ENCODE measurements around the gene TBC1D8.

Gene TBC1D8

DNA sequence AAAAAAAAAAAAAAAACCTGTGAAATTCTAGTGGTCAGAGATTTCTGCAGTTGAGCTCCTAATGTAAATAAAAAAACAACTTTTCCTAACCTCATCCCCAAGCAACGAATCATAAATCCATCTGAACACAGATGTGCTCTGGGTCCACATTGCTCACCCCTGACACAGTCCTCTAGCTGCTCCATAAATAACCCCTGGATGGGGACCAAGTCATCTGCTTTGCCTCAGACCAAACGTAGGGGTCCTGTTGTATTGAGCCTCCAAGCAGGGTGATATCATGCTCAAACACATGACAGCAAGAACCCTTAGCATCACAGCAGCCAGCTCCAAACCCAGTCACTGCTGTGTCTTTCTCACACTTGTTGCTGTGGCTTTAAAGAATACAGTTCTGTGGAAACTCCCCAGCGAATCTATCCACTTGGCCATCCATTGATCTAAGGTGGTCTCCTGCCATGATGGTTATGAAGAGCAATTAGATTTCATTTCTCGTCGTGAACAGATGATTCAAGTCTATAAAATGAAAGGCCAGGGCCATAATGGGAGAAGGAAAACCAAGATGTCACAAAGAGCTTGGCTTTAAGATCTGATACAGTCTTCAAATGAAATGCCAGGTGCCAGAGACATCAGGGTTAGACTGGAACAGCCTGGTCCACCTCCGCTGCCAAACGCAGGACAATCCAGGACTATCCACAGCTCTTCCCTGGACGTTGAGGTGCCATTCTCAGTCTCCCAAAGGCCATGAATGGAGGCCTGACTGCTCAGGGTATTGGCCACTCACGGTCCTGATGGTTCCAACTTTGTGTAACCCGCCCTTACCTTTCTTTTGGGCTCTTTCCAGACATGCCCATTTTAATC, 39.0 kb downstream of the TBC1D8 start:
- DNase-seq (ENCODE audit: low spot score) = no peak

DNA sequence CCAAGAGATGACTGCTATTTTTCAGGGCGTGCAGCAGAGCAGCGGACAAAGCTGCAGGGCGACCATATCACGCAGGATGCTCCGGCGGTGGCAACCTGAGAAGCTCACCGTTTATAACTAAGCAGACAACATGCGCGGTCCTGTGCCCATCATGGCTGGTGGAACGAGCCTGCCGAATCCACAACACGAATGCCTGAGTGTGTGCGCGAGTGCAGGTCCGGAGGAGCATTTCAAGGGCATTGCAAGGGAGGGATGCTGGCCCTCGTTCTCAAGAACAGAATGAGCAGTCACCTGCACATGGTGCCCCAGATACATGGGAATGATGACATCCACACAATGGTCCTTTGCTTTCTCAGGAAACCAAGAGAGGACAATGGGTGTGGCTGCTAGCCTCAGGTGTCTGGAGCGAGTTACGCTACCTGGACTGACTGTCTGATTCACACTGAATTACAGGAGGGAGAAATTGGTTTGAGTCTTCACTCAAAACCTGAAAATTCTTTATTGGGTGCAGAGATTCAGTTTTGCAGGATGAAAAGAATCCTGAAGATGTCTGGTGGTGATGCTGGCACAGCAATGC, 39.8 kb downstream of the TBC1D8 start:
- no peak for DNase-seq (ENCODE audit: low spot score)

DNA sequence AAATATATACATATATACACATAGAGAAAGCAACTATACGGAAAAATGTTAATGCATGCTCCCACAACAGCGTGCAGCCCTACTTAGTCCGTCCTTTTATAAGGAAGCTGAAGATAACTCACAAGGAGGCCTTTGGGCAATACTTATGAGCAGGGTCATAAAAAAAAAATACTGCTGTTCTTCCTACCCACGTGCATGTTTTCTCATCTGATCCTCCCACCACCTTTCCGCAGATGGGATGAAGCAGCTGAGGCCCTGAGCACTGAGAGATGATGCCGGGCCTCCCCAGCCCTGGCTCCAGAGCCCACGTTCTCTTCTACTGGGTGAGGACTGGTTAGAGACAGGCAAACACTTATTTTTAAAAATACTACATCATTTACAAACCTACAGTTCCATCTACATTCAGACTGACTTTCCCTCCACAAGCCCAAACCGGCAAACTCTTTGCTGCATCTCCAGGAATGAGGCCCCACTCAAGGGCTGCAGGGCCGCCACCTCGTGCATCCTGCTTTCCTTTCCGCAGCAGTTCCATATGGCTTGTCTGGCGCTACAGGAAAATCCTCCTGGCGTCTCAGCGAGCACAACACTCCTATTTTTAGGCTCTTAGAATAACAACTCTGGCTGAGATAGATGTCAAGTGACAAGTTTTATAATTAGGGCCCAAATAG, 41.6 kb downstream of the TBC1D8 start:
- DNase-seq (ENCODE audit: low spot score) = no peak

DNA sequence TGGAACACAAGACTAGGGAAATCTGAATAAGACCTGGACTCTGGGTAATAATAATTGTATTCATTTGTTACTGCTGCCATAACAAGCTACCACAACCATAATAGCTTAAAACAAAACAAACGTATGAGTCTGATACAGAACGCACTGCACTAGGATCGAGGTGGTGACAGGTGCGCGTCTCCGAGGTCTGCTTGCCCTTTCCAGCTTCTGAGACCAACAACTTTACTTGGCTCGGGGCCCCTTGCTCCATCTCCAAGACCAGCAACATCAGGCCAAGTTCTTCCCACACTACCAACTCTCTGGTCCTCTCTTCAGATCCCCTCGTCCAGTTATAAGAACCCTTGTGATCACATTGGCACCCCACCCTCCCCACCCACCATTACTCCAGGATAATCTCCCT, 42.8 kb downstream of the TBC1D8 start:
- no peak for DNase-seq (ENCODE audit: low spot score)

DNA sequence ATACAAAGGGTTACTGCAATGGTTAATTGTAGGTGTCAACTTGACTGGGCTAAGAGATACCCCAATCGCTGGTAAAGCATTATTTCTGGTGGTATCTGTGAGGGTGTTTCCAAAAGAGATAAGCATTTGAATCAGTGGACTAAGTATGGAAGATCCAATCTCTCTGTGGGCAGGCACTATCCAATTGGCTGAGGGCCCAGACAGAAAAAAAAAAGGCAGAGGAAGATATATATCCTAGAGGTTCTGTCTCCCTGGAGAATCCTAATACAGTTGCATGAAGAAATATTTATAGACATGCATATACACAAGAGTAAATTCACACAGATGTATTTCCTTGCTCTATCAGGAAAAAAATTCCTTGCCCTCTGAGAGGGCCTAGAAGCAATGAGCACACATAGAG, 43.9 kb downstream of the TBC1D8 start:
- no peak for DNase-seq (ENCODE audit: low spot score)

DNA sequence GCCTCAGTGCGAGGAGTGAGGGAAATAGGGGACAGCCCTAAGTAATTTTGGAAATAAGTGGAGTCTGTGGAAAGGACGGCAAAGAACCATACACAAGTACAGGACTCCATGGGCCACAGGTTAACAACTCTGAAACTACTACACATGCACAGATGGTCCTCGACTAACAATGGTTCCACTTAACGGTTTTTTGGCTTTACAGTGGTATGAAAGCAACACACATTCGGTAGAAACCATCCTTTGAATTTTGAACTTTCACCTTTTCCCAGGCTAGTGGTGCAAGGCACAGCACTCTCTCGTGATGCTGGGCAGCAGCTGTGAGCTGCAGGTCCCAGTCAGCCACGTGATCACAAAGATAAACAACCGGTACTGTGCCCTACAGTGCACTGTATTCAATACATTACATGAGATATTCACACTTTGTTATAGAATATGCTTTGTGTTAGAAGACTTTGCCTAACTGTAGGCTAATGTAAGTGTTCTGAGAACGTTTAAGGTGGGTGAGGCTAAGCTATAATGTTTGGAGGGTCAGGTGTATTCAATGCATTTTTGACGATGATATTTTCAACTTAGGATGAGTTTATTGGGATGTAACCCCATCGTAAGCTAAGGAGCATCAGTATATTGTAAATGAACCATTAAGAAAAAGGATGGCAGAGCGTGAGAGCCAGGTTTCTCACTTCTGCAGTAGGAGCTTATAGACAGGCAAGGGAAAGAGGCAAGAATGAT, 44.6 kb downstream of the TBC1D8 start:
- no peak for DNase-seq (ENCODE audit: low spot score)

DNA sequence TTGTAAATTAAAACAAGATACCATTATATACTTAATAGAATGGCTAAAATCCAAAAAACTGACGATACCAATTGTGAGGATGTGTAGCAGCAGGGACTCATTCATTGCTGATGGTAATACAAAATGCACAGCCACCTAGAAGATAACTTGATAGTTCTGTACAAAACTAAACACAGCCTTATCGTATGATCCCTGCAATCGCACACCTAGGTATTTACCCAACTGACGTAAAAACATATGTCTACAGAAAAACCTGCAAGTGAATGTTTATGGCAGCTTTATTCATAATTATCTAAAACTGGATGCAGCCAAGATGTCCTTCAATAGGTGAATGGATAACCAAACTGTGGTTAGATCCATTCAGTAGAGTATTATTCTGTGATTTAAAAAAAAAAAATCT, 45.5 kb downstream of the TBC1D8 start:
- no peak for DNase-seq (ENCODE audit: low spot score)

DNA sequence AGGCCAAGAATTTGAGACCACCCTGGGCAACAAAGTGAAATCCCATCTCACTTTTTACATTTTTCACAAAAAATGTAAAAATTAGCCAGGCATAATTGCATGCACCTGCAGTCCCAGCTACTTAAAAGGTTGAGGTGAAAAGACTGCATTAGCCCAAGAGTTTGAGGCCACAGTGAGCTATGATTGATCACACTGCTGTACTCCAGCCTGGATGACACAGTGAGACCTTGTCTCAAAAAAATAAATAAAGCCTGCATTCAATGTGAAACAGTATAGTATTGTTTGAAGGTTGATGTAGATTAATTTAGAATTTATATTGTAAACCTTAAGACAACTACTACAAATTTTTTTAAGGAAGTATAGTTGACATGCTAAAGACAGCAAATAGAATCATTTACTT, 53.5 kb downstream of the TBC1D8 start:
- no peak for DNase-seq (ENCODE audit: low spot score)

DNA sequence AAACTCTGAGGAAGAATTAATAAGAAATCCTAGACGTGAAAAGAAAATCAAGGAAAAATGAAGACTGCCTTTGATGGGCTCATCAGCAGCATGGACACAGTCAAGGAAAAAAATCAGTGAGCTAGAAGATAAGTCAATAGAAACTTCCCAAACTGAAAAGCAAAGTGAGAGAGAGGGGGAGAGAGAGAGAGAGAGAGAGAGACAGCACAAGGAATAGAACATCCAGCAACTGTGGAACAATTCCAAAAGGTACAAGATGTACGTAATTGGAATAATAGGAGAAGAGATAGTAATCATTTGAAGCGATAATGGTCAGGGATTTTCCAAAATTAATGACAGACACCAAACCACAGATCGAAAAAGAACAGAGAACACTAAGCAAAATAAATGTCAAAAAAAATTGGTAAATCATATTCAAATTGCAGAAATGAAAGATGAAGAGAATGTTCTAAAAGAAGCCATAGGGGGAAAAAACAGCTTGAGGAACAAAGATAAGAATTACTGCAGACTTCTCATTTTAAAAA, 54.5 kb downstream of the TBC1D8 start:
- DNase-seq (ENCODE audit: low spot score) = no peak

DNA sequence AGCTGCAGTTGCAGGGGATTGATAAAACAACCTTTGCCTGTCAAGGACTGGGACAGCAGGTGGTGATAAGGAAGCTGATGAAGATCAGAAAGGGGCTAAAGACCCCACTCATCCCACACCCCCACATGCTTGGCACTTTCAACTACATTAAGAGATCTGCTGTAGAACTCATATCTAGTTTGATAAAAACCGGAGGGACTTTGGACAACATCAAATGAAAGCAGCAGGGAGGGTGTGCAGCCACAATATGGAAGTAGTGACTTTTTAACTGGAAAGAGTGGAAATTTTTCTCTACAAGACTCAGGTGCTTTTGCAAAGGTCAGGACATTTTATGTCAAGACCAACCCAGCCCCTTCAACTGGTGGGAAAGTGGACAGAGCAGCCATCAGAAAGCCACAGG, 56.8 kb downstream of the TBC1D8 start:
- no peak for DNase-seq (ENCODE audit: low spot score)

DNA sequence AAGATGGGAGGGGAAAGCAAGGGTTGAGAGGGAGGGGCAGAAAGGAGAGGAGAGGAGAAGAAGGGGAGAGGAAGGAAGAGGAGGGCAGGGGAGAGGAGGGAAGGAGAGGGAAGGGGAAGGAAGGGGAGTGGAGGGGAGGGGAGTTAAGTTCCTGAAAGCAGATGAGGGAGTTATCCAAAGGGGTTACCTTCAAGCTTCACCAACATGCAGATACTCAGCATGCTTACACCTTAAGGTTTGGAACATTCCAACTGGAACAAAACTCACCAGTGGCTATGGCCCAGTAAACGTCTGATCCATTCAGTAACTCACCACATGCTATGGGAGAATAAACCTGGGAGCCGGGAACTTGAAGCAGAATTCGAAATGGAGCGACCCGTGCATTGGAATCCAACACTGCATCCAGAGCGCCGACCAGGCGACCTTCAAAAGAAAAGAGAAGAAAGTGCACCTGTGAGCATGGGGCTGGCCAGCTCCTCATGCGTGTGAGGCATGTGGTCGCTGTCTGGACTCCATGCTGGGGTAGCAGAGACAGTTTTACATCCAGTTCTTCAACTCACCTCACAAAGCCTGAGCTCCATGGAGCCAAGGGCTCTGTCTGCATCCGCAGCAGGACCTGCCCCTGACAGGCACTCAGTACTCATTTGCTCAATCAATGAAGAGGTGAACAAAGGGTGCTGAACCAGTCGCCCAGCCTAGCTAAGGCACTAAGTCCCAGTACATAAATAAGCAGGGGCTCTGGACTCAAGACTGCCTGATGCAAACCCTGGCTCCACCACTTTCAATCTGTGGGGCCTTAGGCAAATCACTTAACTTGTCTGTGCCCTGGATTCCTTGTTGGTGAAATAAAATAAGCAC, 61.0 kb downstream of the TBC1D8 start:
- DNase-seq (ENCODE audit: low spot score) = no peak

DNA sequence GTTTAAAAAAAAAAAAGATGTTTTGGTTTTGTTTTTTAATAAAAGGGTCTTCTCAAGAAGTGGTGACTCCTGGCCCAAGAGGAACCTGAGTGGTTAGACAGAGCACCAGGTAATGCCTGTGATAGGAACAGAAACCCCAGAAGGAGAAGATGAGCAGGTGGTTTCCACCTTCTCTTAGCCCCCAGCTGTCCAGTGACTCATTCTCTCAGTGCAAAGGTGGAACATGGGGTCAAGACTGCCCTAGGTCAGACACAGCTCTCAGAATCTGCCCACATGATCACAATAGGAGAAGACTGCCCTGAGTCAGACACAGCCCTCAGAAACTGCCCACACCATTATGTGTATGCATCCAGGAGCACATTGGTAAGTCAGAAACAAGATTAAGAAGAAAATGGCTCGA, 61.8 kb downstream of the TBC1D8 start:
- DNase-seq (ENCODE audit: low spot score) = no peak

DNA sequence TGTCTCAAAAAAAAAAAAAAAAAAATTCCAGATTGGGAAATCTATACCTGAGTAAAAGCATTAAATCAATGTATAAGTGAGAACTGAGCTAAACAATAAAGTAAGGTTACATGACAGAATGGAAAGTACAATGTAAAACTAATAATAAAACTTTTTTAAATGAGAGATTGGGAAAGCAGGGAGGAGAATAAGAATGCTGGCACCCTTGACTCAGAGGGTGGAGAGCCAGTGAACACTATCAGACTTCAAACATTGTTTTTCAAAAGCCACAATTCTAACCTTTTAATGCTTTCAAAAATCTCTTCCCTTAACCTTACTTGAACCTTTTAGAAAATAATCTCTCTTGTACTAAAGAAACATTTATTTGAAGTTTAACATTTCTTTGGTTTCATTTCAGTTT, 63.5 kb downstream of the TBC1D8 start:
- no peak for DNase-seq (ENCODE audit: low spot score)

DNA sequence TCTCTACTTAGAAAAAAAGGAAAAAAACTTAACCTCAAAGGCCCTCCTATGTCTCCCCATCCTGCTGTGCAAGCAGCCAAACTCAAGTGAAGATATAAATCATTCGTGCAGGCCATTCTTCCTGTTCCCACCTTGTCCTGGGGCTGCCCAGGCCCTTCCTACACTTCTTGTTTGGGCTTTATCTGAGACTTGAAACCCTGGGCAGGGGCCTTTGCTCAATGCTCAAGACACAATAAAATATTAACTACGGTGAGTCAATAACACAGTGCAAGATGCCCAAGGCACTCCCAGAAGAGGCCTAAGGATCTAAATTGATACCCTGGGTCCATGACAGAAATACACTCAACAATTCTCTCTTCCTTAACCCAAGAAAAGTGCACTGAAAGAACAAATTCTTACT, 67.6 kb downstream of the TBC1D8 start:
- no peak for DNase-seq (ENCODE audit: low spot score)

DNA sequence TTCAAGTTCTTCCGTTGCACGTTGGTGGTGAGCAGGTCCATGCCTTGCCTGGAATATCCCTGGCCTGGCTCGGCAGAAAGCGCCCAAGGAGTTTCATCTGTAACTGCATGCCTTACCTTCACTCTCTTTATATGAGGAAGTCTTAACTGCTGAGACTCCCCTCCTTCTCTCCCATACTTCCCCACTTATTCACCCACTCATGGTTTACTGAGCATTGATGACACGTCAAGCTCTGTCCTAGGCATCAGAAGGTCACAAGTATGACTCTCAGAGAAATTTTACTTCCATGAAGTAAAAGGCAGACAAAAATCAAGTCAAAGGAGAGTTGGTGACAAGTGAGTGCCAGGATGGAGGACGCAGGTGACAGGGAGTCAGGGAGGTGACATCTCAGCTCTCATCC, 68.2 kb downstream of the TBC1D8 start:
- no peak for DNase-seq (ENCODE audit: low spot score)

DNA sequence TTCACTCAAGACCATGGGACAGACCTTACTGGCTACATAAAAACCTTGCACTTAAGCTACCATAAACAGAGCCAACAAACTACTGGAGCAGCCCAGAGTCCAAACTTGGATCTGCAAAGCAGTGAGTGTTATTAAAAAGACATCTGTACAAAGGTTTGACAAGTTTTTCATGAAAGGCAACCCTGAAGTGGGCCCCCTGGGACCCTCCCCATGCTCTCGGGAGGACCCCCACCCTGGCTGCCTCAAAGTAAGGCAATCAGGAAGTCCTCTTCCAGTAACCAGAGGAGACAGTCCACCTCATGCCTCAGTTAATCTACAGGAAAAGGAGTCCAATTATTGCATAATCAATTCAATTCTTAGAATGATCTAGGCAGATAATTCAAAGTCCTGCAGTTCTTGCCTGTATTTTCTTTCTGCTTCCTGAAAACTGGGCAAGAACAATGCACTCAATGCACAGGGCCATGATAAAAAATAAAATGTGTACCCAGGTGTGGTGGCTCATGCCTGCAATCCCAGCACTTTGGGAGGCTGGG, 69.7 kb downstream of the TBC1D8 start:
- no peak for DNase-seq (ENCODE audit: low spot score)

DNA sequence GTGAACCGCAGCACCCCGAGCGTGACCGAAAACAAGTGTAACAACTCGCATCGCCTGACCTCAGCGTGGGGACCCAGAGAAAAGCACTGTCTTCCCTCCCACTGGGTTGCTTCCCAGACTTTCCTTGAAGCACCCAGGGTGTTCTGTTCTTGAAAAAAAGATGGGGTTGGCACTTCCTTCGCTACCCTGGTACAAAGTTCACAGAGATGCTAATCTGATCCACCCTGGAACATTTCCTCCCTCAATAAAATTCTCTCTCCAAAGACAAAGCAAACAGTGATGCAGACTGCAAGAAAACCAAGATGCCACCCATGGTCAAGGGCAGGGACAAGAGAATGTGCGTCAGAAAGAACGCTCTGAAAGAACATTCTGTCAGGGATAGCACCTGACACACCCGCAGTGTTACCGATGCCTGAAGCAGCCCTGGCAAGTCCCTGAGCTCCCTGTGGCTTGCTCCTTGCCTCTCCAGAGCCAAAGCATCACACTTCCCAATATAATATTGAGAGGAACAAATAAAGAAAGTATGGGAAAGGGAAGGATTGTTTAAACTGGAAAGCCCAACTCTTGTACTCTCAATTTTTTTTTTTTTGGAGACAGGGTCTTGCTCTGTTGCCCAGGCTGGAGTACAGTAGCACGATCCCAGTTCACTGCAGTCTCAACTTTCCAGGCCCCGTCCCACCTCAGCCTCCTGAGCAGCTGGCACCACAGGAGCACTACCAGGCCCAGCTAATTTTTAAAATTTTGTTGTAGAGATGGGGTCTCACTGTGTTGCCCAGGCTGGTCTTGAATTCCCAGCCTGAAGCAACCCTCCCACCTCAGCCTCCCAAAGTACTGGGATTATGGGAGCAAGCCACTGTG, 70.7 kb downstream of the TBC1D8 start:
- no peak for DNase-seq (ENCODE audit: low spot score)

DNA sequence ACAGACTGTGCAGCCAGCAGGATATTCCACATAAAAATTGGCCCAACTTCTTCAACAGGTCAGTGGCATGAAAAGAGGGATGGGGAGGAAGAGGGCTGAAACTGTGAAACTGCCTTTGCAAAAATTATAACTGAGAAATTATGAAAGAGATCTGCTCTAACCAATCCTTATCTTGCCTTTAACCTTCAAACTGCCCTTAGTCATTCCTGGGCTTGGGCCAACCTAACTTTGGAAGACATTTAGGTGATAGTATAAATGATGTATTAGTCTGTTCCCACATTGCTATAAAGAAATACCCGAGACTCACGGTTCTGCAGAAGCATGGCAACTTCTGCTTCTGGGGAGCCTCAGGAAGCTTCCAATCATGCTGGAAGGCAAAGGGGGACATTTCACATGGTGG, 74.6 kb downstream of the TBC1D8 start:
- no peak for DNase-seq (ENCODE audit: low spot score)

DNA sequence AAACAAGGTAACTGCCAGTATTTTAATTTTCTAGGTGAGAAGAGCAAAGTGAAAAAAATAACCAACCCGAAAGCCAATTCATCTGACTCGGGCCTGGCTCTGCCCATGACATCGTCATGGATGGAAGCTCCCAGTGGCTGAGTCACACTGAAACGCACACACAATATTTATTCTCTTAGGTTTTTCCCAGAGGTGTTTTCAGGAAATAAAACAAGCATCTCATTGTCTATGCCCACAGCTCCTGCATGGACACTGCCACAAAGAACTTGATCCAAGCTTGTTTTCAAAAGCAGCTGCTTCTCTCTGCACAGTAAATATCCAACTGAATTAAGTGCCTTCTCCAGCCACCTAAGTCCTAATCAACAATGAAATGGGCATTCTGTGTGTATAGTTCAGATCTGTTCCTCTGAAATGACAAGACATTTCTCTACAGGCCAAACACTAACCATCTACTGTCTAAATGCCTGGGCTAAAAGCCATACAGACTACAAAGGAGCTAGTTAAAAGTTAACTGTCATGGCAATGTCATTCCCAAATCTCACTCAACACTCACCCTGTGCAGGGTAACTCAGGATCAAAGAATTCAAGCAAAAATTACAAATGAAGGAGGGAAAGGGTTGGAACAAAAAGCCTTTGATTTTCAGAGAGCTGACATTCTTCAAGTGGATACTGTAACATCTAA, 86.2 kb downstream of the TBC1D8 start:
- no peak for DNase-seq (ENCODE audit: low spot score)

DNA sequence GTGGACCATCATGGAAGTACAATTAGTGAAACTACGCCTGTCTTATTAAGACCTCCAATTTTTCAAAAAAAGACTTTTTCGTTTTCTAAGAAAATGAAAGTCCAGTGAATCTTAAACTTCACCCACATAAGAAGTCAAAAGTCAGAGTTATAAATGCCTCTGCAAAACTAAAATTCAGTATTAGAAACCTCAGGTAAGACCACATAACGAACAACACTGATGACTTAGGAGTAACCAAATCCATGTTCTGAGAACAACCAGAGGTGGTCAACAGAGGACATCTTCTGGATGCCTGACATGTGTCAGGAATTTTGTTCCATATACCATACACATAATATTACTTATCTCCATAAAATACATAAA, 86.7 kb downstream of the TBC1D8 start:
- DNase-seq (ENCODE audit: low spot score) = no peak

Measured in CD4-positive, alpha-beta T cell treated with Interleukin-15 for 4 hours (primary cell).